PC-3 (cell line): ENCODE measurements around the gene SERPINE2.

Experiments used
- EZH2 ChIP-seq: fragments of 300-600 bp; sonication (generic); IDR thresholded peaks from one replicate; pipeline ENCODE4 v1.6.1; 2017; ENCODE audit warnings: antibody characterized with exemption, mild to moderate bottlenecking, low read length; ENCODE audit not compliant: unreplicated experiment
- EZH2phosphoT487 ChIP-seq: fragments of 300-600 bp; sonication (generic); IDR thresholded peaks from 2 replicates; pipeline ENCODE4 v1.6.1; 2018; ENCODE audit warnings: mild to moderate bottlenecking, antibody characterized with exemption, low read length, borderline replicate concordance
- TF ChIP-seq, protein P1 (sequence below): fragments of 300-600 bp; sonication (generic); conservative IDR thresholded peaks from 2 replicates; pipeline ENCODE4 v1.5.1; 2017; ENCODE audit warnings: antibody characterized with exemption, low read depth, mild to moderate bottlenecking, low read length

DNA sequence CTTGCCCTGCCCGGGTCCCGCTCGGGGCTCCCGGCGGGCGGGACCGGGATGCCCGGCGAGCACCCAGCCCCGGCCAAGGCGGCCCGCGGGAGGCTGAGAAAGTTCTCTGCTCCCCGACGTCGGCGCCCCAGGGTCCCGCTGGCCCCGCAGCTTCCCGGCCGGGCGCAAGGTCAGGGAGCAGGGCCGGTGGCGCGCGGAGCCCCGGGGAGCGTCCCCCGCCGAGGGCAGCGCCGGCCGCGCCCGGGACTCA lies 331 bp downstream of the SERPINE2 start:
- TF ChIP-seq, protein P1, sequence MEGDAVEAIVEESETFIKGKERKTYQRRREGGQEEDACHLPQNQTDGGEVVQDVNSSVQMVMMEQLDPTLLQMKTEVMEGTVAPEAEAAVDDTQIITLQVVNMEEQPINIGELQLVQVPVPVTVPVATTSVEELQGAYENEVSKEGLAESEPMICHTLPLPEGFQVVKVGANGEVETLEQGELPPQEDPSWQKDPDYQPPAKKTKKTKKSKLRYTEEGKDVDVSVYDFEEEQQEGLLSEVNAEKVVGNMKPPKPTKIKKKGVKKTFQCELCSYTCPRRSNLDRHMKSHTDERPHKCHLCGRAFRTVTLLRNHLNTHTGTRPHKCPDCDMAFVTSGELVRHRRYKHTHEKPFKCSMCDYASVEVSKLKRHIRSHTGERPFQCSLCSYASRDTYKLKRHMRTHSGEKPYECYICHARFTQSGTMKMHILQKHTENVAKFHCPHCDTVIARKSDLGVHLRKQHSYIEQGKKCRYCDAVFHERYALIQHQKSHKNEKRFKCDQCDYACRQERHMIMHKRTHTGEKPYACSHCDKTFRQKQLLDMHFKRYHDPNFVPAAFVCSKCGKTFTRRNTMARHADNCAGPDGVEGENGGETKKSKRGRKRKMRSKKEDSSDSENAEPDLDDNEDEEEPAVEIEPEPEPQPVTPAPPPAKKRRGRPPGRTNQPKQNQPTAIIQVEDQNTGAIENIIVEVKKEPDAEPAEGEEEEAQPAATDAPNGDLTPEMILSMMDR: no peak
- no peak for TF ChIP-seq EZH2phosphoT487
- TF ChIP-seq EZH2: no peak
